Esophagus squamous epithelium (tissue), 4 donors: ENCODE measurements around the gene VAV3.

Experiments
- POLR2A ChIP-seq, 4 donors: fragments of 450-650 bp; IDR thresholded peaks; one replicate each; pipeline ENCODE4 v1.6.1; 2017; ENCODE audit warnings: antibody characterized with exemption in 4 of 4, mild to moderate bottlenecking in 4 of 4, moderate library complexity in 3 of 4
- TF ChIP-seq, protein P1 (sequence below), 6 experiments: fragments of 450-650 bp in 4 of 6; fragments of 200-600 bp in 2 of 6; sonication (generic) in 2 of 6; IDR thresholded peaks; one replicate each; pipeline ENCODE4 v1.5.1; 2016 to 2019; ENCODE audit warnings: antibody characterized with exemption in 6 of 6, mild to moderate bottlenecking in 4 of 6, moderate library complexity in 4 of 6

DNA sequence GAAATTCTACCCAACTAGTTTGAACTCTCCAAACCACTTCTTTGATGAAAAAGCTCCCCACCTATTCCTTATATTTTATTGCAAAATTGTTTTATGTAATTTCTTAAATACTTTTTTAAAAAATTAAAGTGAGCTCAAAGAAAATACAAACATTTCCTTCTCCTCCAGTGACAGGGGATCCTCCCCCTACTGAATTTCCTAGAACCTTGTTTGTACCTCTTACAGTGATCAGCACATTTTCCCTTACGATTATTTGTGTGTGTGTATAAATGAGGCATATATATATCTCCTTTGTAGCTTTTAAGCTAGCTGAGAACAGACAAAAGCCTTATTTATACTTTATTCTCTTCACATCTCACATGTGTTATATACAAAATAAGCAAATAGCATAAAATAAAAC is 44.4 kb downstream of the VAV3 start:
- TF ChIP-seq POLR2A (IDR thresholded peaks at IDR 0.05): no peak
- TF ChIP-seq, protein P1, sequence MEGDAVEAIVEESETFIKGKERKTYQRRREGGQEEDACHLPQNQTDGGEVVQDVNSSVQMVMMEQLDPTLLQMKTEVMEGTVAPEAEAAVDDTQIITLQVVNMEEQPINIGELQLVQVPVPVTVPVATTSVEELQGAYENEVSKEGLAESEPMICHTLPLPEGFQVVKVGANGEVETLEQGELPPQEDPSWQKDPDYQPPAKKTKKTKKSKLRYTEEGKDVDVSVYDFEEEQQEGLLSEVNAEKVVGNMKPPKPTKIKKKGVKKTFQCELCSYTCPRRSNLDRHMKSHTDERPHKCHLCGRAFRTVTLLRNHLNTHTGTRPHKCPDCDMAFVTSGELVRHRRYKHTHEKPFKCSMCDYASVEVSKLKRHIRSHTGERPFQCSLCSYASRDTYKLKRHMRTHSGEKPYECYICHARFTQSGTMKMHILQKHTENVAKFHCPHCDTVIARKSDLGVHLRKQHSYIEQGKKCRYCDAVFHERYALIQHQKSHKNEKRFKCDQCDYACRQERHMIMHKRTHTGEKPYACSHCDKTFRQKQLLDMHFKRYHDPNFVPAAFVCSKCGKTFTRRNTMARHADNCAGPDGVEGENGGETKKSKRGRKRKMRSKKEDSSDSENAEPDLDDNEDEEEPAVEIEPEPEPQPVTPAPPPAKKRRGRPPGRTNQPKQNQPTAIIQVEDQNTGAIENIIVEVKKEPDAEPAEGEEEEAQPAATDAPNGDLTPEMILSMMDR (IDR thresholded peaks at IDR 0.05): no peak
